Fibroblast of gingiva (primary cell): Measurements from ENCODE around the gene SEMA3E.

Source experiments
- DNase-seq: peaks from one replicate; pipeline ENCODE4 v3.0.0-alpha.2; 2011; ENCODE audit warnings: low read depth

Gene SEMA3E

GRCh38 chr7:83640731-83641537 lies 8.0 kb downstream of the SEMA3E start:
- DNase-seq: no peak

- DNase-seq: no peak
These were observed 8.7 kb downstream of the SEMA3E start for GRCh38 chr7:83640240-83640639.

DNA sequence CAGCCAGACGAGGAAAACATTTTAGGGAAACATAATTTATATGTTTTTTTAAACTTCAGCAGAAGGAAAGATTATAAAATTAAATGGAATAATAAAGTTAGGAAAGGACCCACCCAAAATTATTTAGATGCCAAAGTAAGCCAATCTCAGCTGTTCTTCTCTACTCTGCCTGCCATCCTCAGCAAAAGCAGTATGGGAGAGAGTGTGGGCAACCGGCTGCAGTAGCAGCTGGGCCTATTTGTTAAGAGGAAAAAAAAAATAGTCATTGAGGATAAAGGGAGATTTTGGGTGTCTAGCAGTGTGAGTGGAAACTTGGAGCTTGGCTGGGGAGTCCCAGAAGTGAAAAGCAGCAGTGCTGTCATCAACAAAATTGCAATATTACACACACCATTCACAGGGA lies 15.4 kb downstream of the SEMA3E start:
- no peak for DNase-seq

- no peak for DNase-seq
These were observed 19.6 kb downstream of the SEMA3E start for GRCh38 chr7:83629117-83629880.

GRCh38 chr7:83617858-83618257 lies 31.1 kb downstream of the SEMA3E start:
- no peak for DNase-seq

DNA sequence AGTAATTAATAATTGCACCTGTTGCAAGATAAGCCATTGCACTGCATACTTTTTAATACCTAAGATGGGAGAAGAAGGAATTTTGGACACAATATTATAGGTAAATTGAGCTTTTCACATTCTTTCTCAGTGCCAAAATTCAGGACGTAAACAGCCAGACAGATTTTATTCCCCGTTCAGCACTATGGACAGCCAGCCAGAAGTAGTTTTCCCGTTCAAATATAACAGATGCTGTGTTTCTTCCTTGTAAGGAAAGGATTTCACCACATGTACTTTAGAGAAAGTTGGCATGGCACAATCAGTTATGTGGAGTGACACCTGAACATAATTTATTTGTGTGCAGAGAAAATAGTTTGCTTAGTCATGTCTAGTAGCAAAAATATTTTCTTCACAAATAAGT lies 34.8 kb downstream of the SEMA3E start:
- DNase-seq: no peak

GRCh38 chr7:83613232-83613631 lies 35.7 kb downstream of the SEMA3E start:
- DNase-seq: no peak

DNA sequence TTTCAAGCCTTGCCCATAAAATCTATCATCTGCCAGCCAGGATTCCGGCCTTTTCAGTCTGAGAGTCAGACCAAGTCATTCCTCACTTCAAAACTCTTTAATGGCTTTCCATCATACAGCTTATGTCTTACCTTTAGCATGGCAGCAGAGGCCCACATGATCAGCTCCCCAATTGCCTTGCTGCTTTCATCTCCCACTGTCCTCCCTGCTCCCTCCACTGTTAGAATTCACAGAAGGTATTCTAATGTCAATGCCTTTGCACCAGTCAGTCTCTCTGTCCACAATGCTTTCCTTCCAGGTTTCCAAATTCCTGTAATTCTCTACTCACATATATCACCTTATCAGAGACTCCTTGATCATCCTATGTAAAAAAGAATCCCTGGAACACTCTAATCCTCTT lies 37.2 kb downstream of the SEMA3E start:
- DNase-seq: no peak

GRCh38 chr7:83610649-83611304 lies 38.2 kb downstream of the SEMA3E start:
- DNase-seq: no peak

- DNase-seq: no peak
These were observed 40.2 kb downstream of the SEMA3E start for GRCh38 chr7:83608716-83609115.

DNA sequence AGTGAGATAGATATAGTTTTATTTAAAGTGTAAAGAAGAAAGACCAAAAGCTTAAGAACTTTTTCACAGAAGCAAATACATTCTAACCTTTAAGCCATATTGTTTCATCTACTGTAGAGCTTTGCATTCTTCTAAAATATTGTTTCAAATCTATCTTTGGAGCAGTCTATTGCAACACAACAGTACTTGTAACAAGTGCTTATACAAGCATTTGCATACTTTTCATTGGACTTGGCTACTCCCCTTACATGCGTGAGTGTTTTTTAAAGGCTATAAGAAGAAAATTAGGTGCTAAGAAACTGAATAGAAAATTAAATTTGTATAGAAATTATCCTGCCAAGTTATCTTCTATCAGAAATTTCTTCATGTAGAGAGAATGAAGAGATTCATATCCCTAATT lies 45.3 kb downstream of the SEMA3E start:
- no peak for DNase-seq

DNA sequence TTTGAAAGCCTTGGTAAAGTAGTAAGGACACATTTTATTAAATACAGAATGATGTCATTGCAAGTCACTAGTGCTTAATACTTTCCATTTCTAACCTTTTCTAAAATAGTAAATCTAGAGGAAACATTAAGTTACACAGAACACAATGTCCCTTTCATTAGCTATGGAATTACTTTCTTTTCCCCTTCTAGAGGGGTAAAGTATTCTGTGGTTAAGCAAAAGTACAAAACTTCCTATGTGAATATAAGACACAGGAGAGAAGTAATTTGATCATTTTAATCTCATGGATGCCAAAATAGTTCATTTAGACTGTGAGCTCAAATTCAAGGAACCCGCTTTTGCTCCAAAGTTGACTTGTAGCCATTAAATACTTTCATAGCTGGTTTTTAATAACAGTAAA lies 49.8 kb downstream of the SEMA3E start:
- DNase-seq: peak; percentile 14

DNA sequence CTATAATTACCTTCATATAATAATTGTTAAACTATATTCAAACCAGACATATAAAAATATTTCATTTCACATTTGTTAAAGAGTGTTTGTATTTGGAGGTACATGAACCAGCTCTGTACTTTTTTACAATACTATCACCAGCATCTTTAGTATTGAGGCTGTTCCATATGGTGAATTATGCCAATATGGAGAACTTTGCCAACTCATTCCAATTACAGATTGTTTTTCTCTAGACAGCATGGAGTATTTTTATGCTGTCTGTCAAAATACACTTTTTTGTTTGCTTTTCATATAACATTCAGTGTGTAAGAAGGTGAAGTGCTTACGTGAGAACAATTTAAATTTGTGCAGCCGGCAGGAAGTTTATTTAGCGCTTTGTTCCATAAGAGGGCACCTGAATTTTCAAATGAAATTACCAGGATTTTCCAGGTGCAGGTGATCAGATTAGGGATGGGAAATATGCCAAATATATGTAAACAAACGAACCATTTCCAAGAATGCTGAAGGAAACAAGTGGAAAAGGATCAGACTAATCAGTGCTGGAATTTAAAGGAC lies 54.9 kb downstream of the SEMA3E start:
- no peak for DNase-seq

DNA sequence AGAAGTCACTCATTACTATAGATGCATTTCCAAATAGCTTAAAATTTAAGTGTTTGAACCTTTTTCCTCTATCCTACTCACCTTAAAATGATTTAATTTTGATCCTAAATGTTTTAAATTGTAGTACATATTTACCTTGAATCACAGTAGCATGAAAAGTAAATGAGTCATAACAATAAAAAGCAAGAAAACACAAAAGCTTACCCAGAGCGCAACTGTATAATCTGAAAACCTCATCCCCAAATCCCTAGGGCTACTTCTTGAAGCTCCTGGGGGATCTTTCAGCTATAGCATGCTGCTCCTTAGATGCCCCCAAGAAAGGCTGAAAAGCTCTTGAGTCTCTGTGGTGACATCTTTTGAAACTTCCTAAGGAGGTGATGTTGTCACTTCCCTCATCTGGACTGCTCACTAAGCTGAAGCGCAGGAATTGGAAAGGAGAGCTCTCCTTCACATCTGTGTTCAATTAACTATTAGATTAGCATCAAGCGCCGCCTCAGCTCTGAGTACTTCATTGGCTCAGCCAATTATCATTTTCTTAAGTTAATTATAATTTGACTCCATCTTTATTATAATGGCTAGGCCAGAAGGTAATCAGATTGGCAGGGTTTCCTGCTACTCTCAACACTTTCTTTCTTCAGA lies 60.2 kb downstream of the SEMA3E start:
- no peak for DNase-seq

GRCh38 chr7:83586281-83586680 lies 62.7 kb downstream of the SEMA3E start:
- no peak for DNase-seq

DNA sequence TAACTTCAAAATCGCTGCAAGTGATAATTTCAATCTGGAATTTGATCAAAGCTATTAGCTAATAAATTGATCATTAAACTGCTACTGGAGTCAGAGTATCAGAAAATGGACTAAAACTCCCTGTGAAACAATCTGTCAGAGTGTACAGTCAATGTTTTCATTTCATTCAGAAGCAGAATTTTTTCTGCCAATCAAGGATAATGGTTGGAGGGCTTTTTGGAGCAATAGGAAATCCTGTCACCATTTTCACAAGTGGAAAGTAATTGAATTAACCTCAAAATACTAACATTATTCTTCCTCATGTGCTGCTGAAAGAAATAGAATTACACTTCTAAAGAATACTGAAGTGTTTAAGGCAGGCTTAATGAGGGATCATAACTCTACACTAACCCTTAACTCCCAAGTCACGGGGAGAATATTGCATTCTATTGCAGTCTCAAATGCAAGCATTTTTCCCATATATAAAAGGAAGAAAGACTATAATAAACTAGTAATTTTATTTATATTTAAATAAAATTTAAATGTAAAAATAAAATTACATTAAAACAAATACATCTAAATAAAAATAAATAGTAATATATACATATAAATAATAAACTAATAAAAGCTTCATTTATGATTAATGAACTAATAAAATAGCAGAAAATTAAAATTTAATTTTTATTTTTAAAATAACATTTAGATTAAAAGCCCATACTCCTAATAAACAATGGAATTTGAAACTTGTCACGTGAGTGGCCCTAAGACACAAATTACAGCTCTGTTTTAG lies 67.1 kb downstream of the SEMA3E start:
- DNase-seq: no peak

DNA sequence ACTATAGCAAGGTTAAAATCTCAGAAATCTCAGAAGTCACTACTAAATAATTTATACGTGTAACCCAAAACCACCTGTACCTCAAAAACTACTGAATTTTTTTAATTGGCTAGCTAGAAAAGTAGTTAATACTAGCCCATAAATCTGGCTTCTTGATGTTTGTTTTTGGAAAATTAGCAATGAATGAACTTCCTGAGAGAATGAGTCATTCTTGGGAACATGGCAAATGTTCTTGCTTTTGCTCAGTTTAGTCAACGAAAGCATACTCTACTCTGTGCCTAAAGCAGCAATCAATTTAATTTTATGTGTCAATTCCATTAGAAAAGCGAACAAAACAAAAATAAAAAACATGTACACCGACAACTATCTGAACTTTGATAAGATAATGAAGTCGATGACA lies 69.2 kb downstream of the SEMA3E start:
- peak; percentile 1 for DNase-seq

DNA sequence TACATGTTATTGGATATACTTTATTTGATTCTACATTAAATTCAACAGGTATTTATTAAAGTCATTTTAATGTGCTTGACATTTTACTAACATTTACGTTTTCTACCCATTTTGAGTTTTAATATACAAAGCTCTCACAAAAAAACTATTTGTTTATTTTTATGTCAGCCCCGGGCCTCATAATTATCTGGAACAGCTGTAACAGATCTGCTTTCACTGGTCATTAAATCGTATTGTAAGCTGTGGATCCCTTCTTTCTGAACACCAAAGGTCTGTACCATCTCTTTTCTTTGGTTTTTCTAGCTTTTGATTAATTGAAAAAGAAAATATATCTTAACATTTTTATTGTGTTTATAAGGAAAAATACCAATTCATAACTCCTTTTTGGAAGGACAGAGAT lies 73.5 kb downstream of the SEMA3E start:
- no peak for DNase-seq

DNA sequence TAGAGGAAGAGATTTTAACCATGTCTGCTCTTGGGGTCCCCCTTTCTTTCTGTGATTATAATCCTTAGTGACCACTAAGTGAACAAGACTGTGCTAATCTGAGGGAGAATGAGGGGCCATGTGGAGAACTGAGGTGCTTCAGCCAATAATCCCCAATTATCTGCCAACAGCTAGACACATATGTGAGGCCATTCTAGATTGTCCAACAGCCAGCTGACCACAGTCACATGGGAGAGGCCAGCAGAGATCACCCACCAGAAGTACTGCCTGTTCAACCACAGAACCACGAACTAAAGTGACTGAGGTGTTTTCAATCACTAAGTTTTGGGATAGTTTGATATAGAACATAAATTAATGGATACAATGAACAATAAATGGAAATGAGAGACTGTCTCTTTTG lies 74.3 kb downstream of the SEMA3E start:
- DNase-seq: no peak

DNA sequence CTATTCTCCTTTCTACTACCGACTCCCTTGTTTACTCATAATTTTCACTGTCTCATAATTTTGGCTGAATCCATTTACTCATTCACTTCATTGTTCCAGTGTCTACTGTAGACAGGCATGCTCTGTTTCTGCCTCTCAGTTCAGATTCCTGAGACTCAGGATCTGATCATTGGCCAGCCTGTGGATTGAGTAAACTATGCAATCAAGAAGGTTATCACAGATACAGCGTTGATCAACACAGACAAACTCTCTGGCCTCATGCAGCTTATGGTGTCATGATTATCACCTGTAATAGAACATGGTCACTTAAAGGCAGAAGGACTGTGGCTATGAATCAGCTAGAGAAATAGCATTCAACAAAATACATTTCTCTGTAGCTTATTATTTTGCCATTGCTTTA lies 86.0 kb downstream of the SEMA3E start:
- DNase-seq: no peak

- no peak for DNase-seq
These were observed 86.7 kb downstream of the SEMA3E start for GRCh38 chr7:83562289-83562688.
